ACC112 (cell line): ENCODE measurements around the gene BFSP1.

Source experiments
- H2AFZ ChIP-seq: fragments of 200-600 bp; sonication (generic); one replicate; pipeline ENCODE4 v1.6.0; 2017; ENCODE audit warnings: antibody characterized with exemption, low read length; ENCODE audit not compliant: unreplicated experiment
- H3K27ac ChIP-seq: fragments of 200-600 bp; sonication (generic); 2 replicates; pipeline ENCODE4 v1.5.1; 2014; ENCODE audit warnings: low read depth, mild to moderate bottlenecking, antibody characterized with exemption, low read length, moderate library complexity
- H3K27me3 ChIP-seq: fragments of 200-600 bp; sonication (generic); 2 replicates; pipeline ENCODE4 v1.6.1; 2014; ENCODE audit warnings: mild to moderate bottlenecking, antibody characterized with exemption, low read length, moderate library complexity, mixed read lengths; ENCODE audit not compliant: insufficient read depth
- H3K36me3 ChIP-seq: fragments of 200-600 bp; sonication (generic); 2 replicates; pipeline ENCODE4 v1.6.1; 2016; ENCODE audit warnings: mild to moderate bottlenecking, antibody characterized with exemption, low read length, moderate library complexity, mixed read lengths; ENCODE audit not compliant: insufficient read depth
- H3K4me1 ChIP-seq: fragments of 200-600 bp; sonication (generic); one replicate; pipeline ENCODE4 v1.6.1; 2016; ENCODE audit warnings: low read length, mixed read lengths; ENCODE audit not compliant: insufficient read depth, unreplicated experiment, control insufficient read depth
- H3K4me3 ChIP-seq: fragments of 200-600 bp; sonication (generic); 2 replicates; pipeline ENCODE4 v1.5.1; 2014; ENCODE audit warnings: mild to moderate bottlenecking, low read depth, low read length
- H3K79me2 ChIP-seq: fragments of 200-600 bp; sonication (generic); one replicate; pipeline ENCODE4 v1.6.0; 2016; ENCODE audit warnings: low read length; ENCODE audit not compliant: control insufficient read depth, unreplicated experiment, insufficient read depth

Gene BFSP1

GRCh38 chr20:17522528-17522927 is 8.7 kb downstream of the BFSP1 start:
- Histone ChIP-seq H3K36me3 (no peaks in the 10 kb centered on the region), H3K27me3 (no peaks in the 10 kb centered on the region; the same call in 1 of the 2 replicates), H3K4me3 (no peak overlapping the region), H2AFZ (no peak overlapping the region), H3K4me1 (no peaks in the 10 kb centered on the region), H3K79me2 (no peaks in the 10 kb centered on the region), H3K27ac (no peak overlapping the region)

GRCh38 chr20:17520583-17520982 is 10.6 kb downstream of the BFSP1 start:
- Histone ChIP-seq H3K27me3 (no peaks in the 10 kb centered on the region; the same call in 1 of the 2 replicates), H3K4me1 (no peaks in the 10 kb centered on the region), H3K4me3 (no peak overlapping the region), H3K79me2 (no peaks in the 10 kb centered on the region), H3K27ac (no peak overlapping the region), H2AFZ (no peak overlapping the region), H3K36me3 (no peaks in the 10 kb centered on the region)

GRCh38 chr20:17519606-17520285 is 11.4 kb downstream of the BFSP1 start:
- Histone ChIP-seq H3K4me3 (no peak overlapping the region), H3K79me2 (no peaks in the 10 kb centered on the region), H3K4me1 (no peaks in the 10 kb centered on the region), H3K27ac (no peak overlapping the region), H2AFZ (no peak overlapping the region), H3K36me3 (no peaks in the 10 kb centered on the region), H3K27me3 (no peaks in the 10 kb centered on the region)

- Histone ChIP-seq H2AFZ (no peak overlapping the region), H3K36me3 (no peaks in the 10 kb centered on the region), H3K27ac (no peak overlapping the region), H3K4me3 (no peak overlapping the region), H3K79me2 (no peaks in the 10 kb centered on the region), H3K4me1 (no peaks in the 10 kb centered on the region), H3K27me3 (no peaks in the 10 kb centered on the region)
Measured at GRCh38 chr20:17518339-17519052, 12.7 kb downstream of the BFSP1 start.

DNA sequence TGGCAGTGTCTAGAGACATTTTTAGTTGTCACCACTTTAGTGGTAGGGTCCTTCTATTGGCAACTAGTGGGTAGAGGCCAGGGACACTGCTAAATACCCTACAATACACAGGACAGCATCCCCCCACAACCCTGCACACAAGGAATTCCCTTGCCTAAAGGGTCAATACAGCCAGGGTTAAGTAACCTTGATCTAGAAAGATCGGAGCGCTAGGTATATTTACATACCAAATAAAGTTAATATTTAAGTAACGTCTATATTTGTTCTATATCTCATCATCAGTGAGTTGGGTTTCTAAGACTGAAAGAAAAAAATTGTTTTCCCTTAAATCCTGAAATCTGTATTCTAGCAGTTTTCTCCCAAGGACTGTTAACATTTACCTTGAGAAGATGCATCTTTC is 16.1 kb downstream of the BFSP1 start:
- Histone ChIP-seq H3K4me1 (no peaks in the 10 kb centered on the region), H3K27ac (no peak overlapping the region), H3K36me3 (no peaks in the 10 kb centered on the region), H2AFZ (no peak overlapping the region), H3K4me3 (no peak overlapping the region), H3K27me3 (no peaks in the 10 kb centered on the region), H3K79me2 (no peaks in the 10 kb centered on the region)

DNA sequence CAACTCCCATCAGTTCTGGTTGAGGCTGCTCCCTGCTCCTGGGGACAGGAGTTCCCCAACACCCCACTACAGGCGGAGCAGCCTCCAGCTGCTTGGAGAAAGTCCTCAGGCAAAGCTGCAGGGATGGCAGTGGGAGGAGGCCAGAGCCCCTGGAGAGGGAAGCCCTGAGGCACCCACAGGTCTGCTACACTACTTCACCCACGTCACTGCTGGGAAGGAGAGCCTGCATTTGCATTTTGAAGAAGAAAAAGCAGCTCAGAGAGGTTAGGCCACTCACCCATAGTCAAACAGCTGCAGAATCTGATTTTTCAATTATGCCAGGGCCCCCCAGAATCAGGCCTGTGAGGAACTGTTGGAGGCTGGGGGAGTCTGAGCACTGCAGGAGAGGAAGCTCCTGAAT is 17.2 kb downstream of the BFSP1 start:
- H2AFZ ChIP-seq, result no peak overlapping the region
- H3K27ac ChIP-seq, result no peak overlapping the region
- H3K79me2 ChIP-seq, result no peaks in the 10 kb centered on the region
- no peaks in the 10 kb centered on the region for H3K4me1 ChIP-seq
- no peak overlapping the region for H3K4me3 ChIP-seq
- H3K27me3 ChIP-seq, result no peaks in the 10 kb centered on the region
- no peaks in the 10 kb centered on the region for H3K36me3 ChIP-seq

DNA sequence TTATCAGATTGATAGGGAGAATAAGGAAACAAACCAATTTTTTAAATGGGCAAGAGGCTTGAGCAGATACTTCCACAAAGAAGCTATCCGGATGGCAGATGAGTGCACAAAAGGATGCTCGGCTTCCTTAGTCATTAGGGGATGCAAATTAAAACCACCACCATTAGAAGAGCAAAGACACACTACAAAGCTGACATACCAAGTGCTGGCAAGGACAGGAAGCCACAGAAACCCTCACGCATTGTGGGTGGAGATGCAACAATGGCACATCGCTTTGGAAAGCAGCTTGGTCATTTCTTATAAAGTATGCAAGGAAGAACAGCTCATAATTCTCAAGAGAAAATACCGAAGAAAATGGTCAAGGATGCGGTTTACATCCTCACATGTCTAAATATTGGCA is 19.8 kb downstream of the BFSP1 start:
- Histone ChIP-seq H3K4me3 (no peak overlapping the region), H3K36me3 (no peaks in the 10 kb centered on the region), H3K27ac (no peak overlapping the region), H3K4me1 (no peaks in the 10 kb centered on the region), H3K79me2 (no peaks in the 10 kb centered on the region), H3K27me3 (no peaks in the 10 kb centered on the region), H2AFZ (no peak overlapping the region)

DNA sequence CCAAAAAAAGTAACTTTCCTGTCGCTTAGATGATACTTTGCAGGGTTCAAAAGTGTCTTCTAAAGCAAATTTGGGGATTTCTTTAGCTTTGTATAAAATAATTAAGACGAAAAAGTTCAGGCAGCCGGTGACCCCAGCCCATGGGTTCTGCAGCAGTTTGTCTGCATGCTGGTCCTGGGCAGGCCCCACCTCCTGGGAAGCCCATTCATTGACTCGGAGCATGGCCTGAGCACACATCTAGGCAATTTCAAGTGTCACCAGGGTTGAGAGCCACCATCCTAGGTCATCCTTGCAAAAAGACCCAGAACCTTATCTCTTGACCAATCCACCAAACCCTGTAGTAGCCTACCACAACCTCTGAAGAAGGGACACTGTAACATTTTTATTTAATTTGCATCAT is 20.6 kb downstream of the BFSP1 start:
- Histone ChIP-seq H2AFZ (no peak overlapping the region), H3K79me2 (no peaks in the 10 kb centered on the region), H3K36me3 (no peaks in the 10 kb centered on the region), H3K4me3 (no peak overlapping the region), H3K27ac (no peak overlapping the region), H3K4me1 (peaks cover 4% of the 10 kb centered on the region), H3K27me3 (no peaks in the 10 kb centered on the region)

- no peak overlapping the region for H2AFZ ChIP-seq
- no peak overlapping the region for H3K4me3 ChIP-seq
- no peaks in the 10 kb centered on the region for H3K79me2 ChIP-seq
- peaks cover 4% of the 10 kb centered on the region for H3K4me1 ChIP-seq
- no peaks in the 10 kb centered on the region for H3K27me3 ChIP-seq
- no peak overlapping the region for H3K27ac ChIP-seq
- H3K36me3 ChIP-seq, result no peaks in the 10 kb centered on the region
Measured at GRCh38 chr20:17508756-17509155, 22.4 kb downstream of the BFSP1 start.

GRCh38 chr20:17507531-17507930 is 23.6 kb downstream of the BFSP1 start:
- no peaks in the 10 kb centered on the region for H3K79me2 ChIP-seq
- H3K36me3 ChIP-seq, result no peaks in the 10 kb centered on the region
- no peaks in the 10 kb centered on the region for H3K27me3 ChIP-seq
- H3K4me1 ChIP-seq, result peaks cover 4% of the 10 kb centered on the region
- no peak overlapping the region for H3K4me3 ChIP-seq
- H3K27ac ChIP-seq, result no peak overlapping the region
- no peak overlapping the region for H2AFZ ChIP-seq

DNA sequence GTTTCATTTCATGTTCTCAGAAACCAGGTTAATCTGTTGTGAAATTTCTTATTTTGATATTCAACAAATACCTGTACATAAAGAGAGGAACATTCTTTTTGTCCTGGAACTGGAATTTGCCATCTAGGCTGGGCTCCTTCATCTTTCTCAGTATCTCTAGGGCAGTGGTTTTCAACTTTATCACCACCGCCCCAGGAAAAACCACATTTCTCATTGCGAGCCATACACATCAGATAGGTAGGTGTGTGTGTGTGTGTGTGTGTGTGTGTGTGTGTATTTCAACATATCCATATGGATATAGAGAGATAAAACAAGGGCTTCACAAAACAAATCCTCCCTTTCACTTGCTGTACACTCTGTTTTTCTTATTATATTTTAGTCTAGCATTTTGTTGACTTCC is 24.1 kb downstream of the BFSP1 start:
- Histone ChIP-seq H3K4me1 (peaks cover 4% of the 10 kb centered on the region), H3K4me3 (no peak overlapping the region), H2AFZ (no peak overlapping the region), H3K27me3 (no peaks in the 10 kb centered on the region), H3K36me3 (no peaks in the 10 kb centered on the region), H3K79me2 (no peaks in the 10 kb centered on the region), H3K27ac (no peak overlapping the region)
